Muscle layer of colon (tissue), 2 donors: Measurements from ENCODE around the gene CACNA2D2.

Experiments
- H3K27ac ChIP-seq: one replicate; pipeline ENCODE4 v1.7.0; 2013; ENCODE audit warnings: low read depth, mild to moderate bottlenecking, low read length, moderate library complexity
- H3K27me3 ChIP-seq, 2 donors: one replicate each; pipeline ENCODE4 v1.7.0; 2013; ENCODE audit warnings: low read length in 2 of 2, mild to moderate bottlenecking in 2 of 2; ENCODE audit not compliant: insufficient read depth in 2 of 2, control insufficient read depth in 1 of 2
- H3K36me3 ChIP-seq: one replicate; pipeline ENCODE4 v1.7.0; 2013; ENCODE audit warnings: mild to moderate bottlenecking, low read length; ENCODE audit not compliant: insufficient read depth
- H3K4me1 ChIP-seq: one replicate; pipeline ENCODE4 v1.7.0; 2013; ENCODE audit warnings: mild to moderate bottlenecking, low read length; ENCODE audit not compliant: insufficient read depth
- H3K4me3 ChIP-seq, 2 donors: one replicate each; pipeline ENCODE4 v1.7.0; 2013; ENCODE audit warnings: low read length in 2 of 2, low read depth in 1 of 2, mild to moderate bottlenecking in 1 of 2, moderate library complexity in 1 of 2
- H3K9ac ChIP-seq: one replicate; pipeline ENCODE4 v1.7.0; 2013; ENCODE audit warnings: low read length
- H3K9me3 ChIP-seq: one replicate; pipeline ENCODE4 v1.7.0; 2013; ENCODE audit warnings: mild to moderate bottlenecking, low read length
- donor health status: abdominal sarcoma.
- donor health status: Adenocarcinoma of cecum.

The CACNA2D2 gene

DNA sequence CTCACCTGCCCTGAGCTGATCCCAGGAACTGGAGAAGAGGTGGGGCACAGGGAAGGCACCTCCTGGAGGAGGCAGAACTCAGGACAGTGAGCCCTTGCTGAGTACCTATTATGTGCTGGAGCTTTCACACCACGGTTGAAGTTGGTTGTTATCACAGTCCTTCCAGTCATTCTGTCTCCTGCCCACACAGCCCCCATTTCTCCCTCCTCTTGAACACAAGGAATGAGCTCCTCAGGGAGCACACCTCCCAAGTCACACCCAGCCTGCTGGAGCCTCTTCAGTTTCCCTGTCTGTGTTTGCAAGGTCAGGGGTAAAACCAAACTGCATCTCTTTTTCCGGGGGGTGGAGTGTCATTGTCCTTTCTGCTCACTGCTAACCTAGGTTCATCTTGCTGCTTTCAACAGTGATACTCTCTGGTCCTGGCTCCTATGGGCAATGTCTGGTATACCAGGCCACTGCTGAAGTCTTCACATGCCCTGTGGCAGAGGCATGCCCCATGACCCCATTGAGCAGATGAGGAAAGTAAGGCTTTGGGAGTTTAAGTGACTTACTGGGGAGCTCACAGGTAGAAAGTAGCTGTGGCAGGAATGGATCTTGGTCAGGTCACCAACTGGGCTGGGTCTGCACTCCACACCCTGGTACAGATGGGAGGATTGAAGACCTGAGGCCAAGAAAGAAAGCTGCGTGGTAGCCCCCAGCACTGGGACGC lies 34.1 kb upstream of the CACNA2D2 start:
- Histone ChIP-seq H3K4me1 (no peaks in the 10 kb centered on the region), H3K27me3 (no peaks in the 10 kb centered on the region), H3K9ac (no peak overlapping the region), H3K4me3 (no peak overlapping the region), H3K27ac (no peak overlapping the region), H3K36me3 (no peaks in the 10 kb centered on the region), H3K9me3 (no peaks in the 10 kb centered on the region)

GRCh38 chr3:50536471-50537180 lies 33.2 kb upstream of the CACNA2D2 start:
- Histone ChIP-seq H3K4me1 (no peaks in the 10 kb centered on the region), H3K36me3 (no peaks in the 10 kb centered on the region), H3K27me3 (no peaks in the 10 kb centered on the region)

DNA sequence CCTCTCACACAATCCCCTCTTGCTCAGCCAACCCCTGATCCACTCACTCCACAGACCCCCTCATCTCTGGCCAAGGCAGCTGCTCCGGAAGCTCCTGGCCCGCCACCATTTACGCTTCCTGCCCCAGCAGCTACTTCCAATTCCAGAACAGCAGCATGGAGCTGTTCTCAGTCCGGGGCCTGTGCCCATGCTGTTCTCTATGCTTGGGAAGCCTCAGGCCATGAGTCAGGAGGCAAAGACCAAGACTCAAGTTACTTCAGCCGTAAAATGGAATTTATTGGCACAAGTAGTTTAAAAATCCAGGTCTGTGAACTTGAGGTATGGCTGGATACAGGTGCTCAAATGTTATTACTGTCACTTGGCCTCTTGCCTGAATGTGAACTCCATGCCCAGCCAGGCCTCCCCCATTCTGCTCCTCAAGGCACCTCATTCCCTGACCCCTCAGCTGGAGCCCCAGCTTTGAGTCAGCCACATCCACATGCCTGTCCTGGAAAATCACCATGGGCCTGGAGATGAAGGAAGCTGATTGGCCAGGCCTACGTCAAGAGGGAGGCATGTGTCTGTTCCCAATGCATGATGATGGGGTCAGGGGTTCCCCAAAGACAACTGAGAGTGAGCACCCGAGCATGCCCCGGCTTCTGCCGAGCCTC lies 31.4 kb upstream of the CACNA2D2 start:
- Histone ChIP-seq H3K9me3 (no peaks in the 10 kb centered on the region), H3K9ac (no peak overlapping the region), H3K36me3 (no peaks in the 10 kb centered on the region), H3K27me3 (no peaks in the 10 kb centered on the region), H3K4me1 (no peaks in the 10 kb centered on the region), H3K4me3 (no peak overlapping the region), H3K27ac (no peak overlapping the region)

More at GRCh38 chr3:50536471-50537180, 33.2 kb upstream of the CACNA2D2 start:
- Histone ChIP-seq H3K27ac (no peak overlapping the region), H3K9me3 (no peaks in the 10 kb centered on the region), H3K9ac (no peak overlapping the region), H3K4me3 (no peak overlapping the region)

DNA sequence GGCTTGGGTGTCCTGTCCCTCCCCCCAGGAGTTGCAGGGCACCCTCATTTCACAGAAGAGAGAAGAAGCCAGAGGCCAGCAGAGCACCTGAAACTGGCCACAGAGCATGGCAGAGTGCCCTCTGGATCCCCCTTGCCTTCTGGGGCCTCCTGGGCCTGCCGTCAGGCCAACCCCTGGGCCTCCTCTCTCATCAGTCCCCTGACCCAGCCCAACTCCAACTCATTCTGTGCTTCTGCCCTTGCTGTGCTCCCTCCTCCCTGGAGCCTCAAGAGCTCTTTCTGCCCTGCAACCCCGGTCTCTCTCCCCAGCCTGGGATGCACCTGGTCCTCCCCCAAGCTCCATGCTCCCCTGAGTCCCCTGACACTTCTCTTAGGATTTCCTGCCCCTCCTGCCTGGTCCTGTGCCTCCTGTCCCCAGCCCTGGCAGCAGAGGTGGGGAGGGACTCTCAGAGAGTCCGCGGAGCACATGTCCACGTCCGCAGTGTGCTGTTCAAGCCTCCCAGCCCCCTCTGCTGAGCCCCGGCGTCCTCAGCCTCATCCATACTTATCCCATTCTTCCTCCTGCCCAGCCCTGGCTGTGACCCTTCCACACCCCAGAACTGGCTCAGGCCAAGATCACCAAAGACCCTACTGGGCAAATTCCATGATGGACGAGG lies 30.5 kb upstream of the CACNA2D2 start:
- H3K4me3 ChIP-seq = no peak overlapping the region
- no peaks in the 10 kb centered on the region for H3K4me1 ChIP-seq
- H3K27ac ChIP-seq = no peak overlapping the region
- H3K9ac ChIP-seq = no peak overlapping the region
- H3K9me3 ChIP-seq = no peaks in the 10 kb centered on the region
- no peaks in the 10 kb centered on the region for H3K27me3 ChIP-seq
- no peaks in the 10 kb centered on the region for H3K36me3 ChIP-seq

- Histone ChIP-seq H3K4me1 (no peaks in the 10 kb centered on the region), H3K9ac (no peak overlapping the region), H3K27me3 (no peaks in the 10 kb centered on the region), H3K4me3 (no peak overlapping the region), H3K27ac (no peak overlapping the region), H3K36me3 (no peaks in the 10 kb centered on the region), H3K9me3 (no peaks in the 10 kb centered on the region)
Observed at GRCh38 chr3:50533316-50533715, 29.9 kb upstream of the CACNA2D2 start.

DNA sequence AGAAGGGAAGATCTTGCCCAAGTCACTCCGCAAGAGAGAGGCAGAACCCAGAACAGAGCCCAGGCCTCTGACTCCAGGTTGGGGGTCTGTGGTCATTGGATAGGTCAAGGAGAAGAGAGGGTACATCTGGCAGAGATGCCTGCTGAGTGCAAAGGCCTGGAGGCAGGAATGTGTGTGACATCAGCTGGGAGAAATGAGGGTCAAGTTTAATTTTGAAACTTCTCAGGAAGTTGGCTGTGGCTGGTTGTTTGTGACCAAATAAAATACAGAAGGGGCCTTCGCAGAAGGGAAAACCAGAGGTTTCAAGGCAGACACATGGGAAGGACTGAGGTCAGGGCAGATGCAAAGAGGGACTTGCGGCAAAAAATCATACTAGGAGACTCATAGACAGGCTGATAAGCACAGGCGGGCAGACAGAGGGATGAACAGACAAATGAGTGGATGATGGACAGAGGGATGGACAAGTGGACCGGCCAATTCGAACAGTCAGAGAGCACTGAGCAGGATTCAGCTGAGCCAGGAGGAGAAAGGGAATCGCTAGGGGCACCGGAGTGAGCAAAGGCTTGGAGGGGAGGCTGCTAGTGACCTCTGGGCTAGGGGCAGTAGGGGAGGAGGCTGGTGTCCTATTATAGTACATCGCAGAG lies 28.8 kb upstream of the CACNA2D2 start:
- Histone ChIP-seq H3K9me3 (no peaks in the 10 kb centered on the region), H3K27ac (no peak overlapping the region), H3K4me3 (no peak overlapping the region), H3K4me1 (no peaks in the 10 kb centered on the region), H3K9ac (no peak overlapping the region), H3K36me3 (no peaks in the 10 kb centered on the region), H3K27me3 (no peaks in the 10 kb centered on the region)

GRCh38 chr3:50531201-50531600 lies 27.8 kb upstream of the CACNA2D2 start:
- Histone ChIP-seq H3K9ac (no peak overlapping the region), H3K4me1 (no peaks in the 10 kb centered on the region), H3K4me3 (no peak overlapping the region), H3K27ac (no peak overlapping the region), H3K36me3 (no peaks in the 10 kb centered on the region), H3K9me3 (no peaks in the 10 kb centered on the region), H3K27me3 (no peaks in the 10 kb centered on the region)

DNA sequence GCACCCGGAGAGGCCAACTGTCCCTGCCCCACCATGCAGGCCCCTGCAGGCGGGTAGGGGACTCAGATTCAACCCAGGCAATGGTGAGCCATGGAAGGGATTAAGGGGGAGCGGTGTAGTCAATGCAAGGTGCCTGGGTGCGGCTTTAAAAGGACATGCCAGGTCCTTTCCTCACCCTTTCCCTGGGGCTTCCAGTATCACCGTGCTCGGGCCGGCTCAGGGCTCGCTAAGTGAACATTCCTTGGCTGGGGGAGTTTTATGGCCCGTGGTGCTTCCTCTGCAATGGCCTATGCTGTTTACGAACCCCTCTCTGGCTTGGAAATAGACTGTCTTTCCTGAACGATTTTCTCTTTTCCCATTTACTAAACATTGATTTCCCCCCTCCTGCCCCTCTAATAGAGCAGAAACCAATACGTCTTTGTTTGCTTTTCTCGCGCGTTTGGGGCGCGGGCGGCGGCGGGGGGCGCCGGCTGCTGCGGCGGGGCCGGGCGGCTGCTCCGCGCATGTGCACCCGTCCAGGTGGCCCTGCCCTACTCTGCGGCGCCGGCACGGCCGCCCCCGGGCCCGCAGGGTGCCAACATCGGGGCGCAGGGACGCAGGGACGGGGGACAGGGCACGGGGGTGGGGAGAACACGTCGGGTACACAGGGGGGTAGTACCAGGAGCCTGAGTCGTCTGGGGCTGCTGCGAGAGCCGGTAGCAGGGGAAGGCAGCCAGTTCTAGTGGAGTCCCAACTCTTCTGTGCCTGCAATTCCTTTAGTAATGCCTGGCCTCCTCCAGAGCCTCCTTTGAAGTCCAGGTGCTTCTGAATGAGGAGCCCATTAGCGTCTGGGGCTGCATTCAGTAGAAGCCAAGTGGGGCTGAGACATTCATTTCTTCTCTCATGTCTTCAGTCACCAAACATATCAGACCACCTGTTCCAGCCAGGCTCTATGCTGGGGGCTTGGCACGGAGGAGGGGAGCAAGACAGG lies 26.9 kb upstream of the CACNA2D2 start:
- Histone ChIP-seq H3K27ac (no peak overlapping the region), H3K9me3 (no peaks in the 10 kb centered on the region), H3K4me1 (no peaks in the 10 kb centered on the region), H3K36me3 (no peaks in the 10 kb centered on the region), H3K9ac (no peak overlapping the region), H3K4me3 (no peak overlapping the region), H3K27me3 (no peaks in the 10 kb centered on the region)

GRCh38 chr3:50525987-50526386 lies 22.6 kb upstream of the CACNA2D2 start:
- Histone ChIP-seq H3K27me3 (no peaks in the 10 kb centered on the region), H3K4me3 (no peak overlapping the region), H3K9me3 (no peaks in the 10 kb centered on the region), H3K9ac (no peak overlapping the region), H3K4me1 (no peaks in the 10 kb centered on the region), H3K27ac (no peak overlapping the region), H3K36me3 (no peaks in the 10 kb centered on the region)

GRCh38 chr3:50525191-50525910 lies 21.9 kb upstream of the CACNA2D2 start:
- H3K4me3 ChIP-seq = no peak overlapping the region
- no peaks in the 10 kb centered on the region for H3K9me3 ChIP-seq

More at GRCh38 chr3:50525191-50525910, 21.9 kb upstream of the CACNA2D2 start:
- Histone ChIP-seq H3K27me3 (no peaks in the 10 kb centered on the region), H3K27ac (no peak overlapping the region), H3K9ac (no peak overlapping the region), H3K4me1 (no peaks in the 10 kb centered on the region), H3K36me3 (no peaks in the 10 kb centered on the region)
